Hematopoietic multipotent progenitor cell treated with erythropoietin and hydrocortisone succinate and interleukin-3 and kit ligand, for 4 days (in vitro differentiated cells): Measurements from ENCODE around the gene CRPPA.
"Not testable (repeated sequence)": the region's sequence is repeated elsewhere in the genome, so short reads cannot be mapped to it uniquely, and the experiment has no call there.

Experiments used
- DNase-seq: peaks from one replicate; pipeline ENCODE4 v3.0.0-alpha.2; 2015

Gene CRPPA

DNA sequence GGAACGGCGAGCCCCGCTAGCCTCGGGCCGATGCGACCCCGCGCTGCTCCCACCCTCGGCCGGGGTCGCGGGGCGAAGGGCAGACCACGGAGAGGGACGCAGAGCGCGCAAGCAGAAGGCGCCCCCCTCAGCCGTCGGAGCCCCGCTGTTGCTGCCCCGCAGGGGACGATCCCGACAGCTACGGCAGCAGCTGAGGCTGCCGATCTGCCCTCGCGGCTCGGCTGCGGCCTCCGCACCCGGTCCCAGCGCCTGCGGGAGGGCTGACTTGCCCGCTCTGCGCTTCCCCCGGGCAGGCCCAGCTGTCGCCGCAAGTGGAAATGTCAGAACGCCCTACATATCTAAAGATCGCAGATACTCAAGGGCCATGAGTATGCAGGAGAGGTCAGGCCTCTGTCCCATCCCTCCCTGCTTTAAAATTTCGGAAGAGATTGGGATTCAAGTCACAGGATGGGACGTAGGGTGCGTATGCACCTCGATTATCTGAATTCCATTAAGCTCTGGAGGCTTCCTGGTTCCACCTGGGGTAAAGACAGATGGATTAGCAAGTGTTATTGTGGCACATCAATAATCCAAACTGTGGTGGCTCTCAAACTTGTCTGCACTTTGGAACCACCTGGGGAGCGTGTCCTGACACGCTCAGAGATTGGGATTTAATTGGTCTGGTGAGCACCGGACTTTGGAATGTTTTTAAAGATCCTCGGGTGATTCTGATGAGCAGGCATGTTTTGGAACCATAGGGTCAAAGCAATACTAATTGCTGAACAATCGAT lies at the start of gene CRPPA:
CRPPA (minus strand) TSS at position 206 of the 770 bp plus-strand sequence. CDS start 216 bp downstream, outside the sequence.
- DNase-seq: peak; percentile 75

DNA sequence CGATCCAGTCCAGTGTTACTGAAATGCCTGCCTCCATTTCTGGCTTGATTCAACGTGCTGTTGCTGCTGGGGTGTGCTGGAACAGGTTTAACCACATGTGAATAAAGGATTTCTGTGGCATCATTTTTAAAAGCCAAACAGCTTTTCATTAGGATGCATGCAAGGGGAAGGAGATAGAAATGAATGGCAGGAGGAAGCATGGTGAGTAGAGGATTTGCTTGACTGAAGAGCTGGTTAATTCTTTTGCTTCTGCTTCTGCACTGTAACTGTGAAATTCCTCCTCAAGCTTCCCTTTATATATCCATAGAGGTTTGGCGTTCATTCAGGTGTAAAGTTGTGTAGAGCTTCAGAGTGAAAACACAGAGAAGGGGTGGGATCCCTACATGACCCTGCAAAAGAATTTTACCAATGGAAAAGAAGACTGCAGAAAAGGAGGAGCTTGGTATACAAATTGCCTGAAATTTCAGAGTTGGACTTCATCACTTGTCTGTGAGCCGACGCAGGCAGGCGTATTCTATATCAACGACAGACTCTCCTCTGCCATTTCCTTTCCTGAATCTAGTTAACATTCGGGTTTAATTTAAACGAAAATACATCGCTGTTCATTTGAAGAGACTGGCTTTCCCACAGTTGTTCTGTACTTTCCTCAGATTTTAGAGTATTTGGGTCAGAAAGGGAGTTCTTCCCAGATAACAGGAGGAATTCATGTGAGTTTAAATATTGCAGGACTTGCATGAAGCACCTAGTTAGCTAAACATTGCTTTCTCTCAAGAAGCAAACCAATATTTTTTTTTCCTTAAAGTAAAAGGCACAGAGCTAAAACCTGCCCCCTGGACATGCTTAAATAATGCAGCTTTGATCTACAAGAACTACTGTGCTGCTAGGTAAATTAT lies 44.4 kb upstream of the CRPPA start, which contains the start of gene SOSTDC1:
SOSTDC1 (minus strand) TSS at position 270 of the 893 bp plus-strand sequence; CDS start at position 200, 70 bp downstream.
- peak; percentile 38 for DNase-seq

DNA sequence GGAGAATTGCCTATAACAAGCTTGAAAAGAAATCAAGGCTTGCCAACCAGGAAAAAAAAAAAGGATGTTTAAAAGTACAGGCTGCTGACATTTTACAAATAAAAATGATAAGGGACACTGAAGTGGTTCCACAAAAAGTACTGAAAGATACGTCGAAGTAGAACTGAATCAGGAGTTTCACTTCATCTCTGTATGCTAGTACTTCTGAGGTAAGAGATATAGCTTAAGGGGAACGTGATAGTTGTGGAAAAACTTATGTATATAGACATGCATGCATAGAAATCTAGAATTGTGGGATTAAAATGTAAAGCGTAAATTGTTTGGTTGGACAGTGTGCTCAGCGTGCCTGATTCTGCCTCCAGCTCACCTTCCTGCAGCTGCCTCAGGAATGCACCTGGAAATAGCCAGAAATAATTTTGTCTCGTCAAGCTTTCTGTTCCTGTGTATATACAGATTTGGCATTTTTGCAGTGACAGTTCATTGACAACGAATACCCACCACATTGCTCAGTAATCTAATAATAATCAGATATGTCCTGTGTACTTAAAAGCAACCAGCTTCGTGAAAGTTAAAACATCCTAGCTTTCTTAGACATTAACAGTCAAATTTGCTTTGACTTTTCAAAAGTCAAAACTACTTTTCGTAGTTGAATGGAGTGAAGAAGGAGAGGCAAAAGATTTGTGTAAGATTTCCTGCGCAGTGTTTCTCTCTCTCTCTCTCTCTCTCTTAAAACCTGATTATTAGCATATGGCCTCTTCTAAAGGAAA lies 42.8 kb upstream of the CRPPA start:
- DNase-seq: no peak

DNA sequence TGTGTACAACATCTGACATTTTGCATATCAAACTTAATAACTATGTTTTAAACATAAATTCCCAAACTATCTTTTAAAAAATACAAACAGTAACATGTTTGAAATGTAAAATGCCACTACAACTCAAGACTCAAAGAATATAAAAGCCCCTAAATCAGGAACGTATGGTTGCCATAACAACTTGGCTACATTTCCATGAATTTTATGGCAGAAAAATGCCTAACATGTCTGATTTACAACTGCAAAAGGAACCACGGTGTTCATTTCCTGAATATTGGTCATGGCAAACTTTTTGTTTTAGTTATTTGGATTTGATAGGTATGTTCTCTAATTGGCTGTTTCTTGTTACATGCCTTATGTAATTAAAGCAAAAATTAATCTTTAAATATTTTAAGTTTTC lies 42.2 kb upstream of the CRPPA start:
- no peak for DNase-seq

DNA sequence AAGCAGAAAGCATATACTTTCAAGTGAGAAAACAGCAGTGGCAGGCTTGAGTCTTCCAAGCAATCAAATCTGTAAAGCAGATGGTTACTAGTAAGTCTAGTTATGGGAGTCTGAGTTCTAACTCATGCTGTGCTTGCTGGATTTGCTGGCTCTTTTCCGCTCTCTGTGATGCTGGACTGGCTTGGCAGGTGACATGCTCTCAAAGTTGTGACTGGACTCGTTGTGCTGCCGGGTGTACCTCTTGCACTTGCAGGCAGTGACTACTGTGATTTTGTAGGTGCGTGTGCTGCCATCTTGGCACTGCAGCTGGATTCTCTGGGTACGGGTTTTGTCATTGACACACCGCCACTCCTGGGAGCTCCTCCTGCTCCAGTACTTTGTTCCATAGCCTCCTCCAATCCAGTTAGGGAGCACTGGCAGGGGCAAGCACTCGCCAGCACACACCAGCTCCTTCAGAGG lies 41.1 kb upstream of the CRPPA start:
- no peak for DNase-seq

DNA sequence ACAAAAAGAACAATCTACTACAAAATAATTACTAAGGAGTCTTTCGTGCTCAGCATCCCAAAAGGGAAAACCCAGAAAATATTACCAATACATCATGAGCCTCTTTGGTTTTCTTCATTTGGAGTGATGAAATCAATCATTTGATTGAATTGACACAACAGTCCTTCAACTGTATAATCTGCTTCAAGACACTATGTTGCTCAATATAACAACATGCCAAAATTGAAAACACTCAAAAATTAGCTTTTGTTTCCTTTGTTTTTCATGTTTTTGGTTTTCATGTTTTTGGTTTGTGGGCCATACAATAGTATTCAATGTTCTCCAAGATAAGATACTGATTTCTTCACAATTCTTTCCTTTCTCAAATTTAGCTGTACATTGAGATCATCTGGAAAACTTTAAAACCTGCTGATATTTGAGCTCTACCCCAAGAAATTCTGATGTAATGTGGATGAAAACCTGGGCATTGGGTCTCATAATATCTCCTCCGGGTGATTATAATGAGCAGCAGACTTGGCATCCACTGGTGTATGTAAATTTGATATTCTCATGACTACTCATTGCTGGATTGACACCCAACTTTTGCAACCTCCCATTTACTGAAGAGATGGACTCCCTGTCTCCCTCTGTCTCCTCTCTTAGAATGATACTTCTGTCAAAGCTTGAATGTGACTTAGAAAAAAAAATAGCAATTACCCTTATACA lies 39.6 kb upstream of the CRPPA start:
- no peak for DNase-seq

DNA sequence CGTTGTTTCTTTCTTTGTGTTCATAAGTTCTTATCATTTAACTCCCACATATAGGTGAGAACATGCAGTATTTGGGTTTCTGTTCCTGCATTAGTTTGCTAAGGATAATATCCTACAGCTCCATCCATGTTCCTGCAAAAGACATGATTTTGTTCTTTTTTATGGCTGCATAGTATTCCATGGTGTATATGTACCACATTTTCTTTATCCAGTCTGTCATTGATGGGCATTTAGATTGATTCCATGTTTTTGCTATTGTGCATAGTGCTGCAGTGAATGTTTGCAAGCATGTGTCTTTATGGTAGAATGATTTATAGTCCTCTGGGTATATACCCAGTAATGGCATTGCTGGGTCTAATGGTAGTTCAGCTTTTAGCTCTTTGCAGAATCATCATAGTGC lies 35.0 kb upstream of the CRPPA start:
- not testable (repeated sequence) for DNase-seq

DNA sequence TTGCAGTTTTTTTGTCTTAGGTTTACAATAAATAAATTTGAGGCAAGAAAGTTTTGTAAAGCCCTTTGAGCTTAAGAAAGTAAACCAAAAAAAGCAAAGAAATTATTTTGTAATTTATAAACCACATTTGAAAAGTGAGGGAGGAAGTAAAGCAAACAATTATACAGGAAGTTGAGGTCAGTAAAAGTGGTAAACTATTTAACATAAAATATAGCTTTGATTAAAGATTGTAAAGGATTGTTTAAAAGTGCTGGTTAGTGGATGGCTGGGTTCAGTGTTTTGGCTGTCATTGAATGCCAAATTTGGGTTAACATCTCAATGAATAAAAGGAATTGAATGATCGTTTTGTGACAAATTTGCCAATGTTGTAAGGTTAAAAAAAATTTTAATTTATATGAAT lies 34.3 kb upstream of the CRPPA start:
- peak; percentile 34 for DNase-seq

DNA sequence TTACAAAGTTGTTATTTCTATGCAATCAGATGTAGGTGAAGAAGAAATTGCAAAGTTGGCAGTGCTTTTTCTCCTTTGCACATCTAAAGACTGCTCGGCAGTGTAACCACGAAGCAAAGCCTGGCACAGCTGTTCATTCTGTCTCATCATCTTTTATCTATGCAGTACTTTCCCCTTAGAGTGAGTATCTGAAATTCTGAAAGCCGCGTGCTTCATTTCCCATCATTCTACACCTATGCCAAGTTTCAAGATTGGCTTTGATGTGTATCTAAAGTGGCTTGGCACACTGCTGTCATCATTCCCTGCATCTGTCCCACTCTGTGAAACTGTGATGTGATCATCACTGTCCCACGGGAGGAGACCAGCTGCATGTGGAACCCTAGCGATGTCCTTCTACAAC lies 29.0 kb upstream of the CRPPA start:
- DNase-seq: no peak

DNA sequence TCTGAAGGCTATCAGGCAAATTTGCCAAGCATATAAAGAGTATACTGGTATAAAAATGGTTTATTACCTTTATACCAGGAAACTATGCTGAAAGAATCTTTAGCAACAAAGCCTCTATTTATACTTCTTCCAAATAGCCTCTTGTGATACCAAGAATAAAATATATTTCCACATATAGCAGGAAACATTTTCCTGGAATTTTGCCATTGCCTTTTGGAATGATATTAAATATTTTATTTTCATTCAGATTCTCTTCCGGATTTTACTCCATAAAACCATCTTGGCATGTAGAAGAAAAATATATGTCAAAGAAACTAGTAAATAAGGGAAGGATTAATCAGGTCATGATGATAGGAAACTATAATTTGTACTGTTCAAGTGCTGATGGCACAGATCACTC lies 26.5 kb upstream of the CRPPA start:
- no peak for DNase-seq

DNA sequence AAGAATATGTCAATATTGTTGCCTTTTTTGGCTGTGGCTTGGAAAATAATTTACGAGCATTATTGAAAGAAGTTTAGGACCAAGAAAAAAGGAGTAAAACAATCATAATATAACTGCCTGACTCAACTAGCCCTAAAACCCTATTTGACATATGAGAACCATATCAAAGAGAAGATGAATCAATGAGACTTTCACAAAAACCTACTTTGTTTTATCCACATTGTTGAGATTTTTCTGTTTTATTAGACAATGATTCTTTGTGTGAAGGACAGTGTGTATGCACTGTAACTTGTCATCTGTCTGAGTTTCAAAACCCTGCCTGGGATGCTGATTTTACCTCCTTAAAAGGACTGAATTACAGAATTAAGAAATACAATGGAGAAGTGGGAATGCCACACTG lies 25.2 kb upstream of the CRPPA start:
- no peak for DNase-seq

DNA sequence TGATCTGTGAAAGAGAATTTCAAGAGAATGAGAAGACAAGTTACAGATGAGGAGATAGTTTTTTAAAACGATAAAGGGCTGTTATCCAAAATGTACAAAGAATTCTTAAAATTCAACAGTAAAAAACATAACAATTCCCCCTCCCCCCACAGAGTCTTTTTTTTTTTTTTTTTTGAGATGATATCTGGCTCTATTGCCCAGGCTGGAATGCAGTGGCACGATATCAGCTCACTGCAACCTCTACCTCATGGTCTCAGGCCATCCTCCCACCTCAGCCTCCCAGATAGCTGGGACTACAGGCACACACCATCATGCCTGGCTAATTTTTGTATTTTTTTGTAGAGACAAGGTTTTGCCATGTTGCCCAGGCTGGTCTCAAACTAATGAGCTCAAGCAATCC lies 22.5 kb upstream of the CRPPA start:
- not testable (repeated sequence) for DNase-seq

DNA sequence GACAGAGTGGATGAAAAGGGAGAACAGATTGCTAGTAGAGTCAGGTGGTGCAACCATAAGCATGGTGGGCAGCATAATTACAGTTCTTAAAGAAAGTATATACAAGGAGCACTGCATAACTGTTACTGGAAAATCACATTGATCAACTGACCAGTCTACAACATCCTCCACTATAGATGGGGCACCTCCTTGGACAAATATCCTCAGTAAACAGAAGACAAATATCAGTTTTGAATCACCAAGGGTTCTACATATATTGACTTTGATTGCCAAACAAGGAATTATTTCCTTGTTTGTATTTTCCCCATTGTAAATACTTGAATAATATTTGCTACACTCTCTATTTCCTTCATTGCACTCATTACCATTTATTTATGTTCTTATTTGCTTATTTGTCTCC lies 17.6 kb upstream of the CRPPA start:
- DNase-seq: no peak

DNA sequence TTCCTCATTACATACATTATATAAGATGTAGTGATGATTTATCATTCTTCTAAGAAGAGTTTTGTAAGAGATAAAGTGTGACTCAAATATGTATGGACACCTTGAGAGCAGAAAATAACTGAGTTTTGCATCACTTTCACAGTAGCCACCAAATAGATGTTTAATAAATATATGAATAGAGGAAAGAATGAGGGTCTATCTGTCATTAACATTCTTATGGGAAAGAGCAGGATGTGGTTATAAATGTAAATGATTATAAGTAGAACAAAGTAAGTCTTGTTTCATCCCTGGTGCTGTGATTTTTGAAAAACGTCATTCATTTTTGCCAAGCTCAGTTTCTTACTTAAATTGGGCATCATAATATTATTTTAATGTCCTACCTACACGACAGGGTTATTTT lies 15.0 kb upstream of the CRPPA start:
- no peak for DNase-seq

DNA sequence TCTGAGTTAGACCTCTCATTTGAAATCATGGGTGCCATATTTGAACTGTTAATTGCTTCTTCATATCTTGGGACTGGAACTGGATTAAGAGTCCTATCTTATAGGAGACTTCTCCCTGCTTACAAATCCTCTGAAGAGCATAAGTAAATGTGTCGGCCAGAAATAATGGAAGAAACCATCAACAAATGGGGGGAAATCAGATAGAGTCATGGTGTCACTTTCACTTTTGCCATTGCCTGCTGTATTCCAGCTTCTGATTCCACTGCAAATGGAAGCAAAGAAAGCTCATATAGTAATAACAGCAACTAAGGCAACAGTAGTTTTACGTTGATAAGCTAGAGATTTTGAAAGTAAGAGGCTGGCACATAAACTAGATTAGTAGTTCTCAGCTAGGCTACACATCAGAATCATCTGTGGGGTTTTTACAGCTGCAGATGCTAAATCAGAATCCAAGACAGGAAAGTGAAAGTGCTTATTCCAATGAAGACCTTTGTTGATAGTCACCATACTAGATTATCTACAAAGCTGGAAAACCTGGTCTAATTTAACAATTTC lies 12.3 kb upstream of the CRPPA start:
- no peak for DNase-seq

DNA sequence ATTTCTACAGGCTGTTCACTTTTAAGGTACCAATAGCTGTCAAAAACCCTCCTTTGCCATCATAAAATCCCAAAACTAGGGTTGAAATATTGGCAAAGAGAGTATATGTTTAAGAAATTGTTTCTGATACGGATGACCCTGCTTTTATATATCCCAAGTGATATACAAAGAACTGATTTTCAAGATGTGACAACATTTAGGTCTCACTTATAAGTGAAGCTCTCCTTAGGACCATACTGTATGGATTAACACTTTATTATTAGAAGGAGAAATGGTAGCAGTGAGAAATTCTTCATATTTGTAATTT lies 11.0 kb upstream of the CRPPA start:
- DNase-seq: no peak

DNA sequence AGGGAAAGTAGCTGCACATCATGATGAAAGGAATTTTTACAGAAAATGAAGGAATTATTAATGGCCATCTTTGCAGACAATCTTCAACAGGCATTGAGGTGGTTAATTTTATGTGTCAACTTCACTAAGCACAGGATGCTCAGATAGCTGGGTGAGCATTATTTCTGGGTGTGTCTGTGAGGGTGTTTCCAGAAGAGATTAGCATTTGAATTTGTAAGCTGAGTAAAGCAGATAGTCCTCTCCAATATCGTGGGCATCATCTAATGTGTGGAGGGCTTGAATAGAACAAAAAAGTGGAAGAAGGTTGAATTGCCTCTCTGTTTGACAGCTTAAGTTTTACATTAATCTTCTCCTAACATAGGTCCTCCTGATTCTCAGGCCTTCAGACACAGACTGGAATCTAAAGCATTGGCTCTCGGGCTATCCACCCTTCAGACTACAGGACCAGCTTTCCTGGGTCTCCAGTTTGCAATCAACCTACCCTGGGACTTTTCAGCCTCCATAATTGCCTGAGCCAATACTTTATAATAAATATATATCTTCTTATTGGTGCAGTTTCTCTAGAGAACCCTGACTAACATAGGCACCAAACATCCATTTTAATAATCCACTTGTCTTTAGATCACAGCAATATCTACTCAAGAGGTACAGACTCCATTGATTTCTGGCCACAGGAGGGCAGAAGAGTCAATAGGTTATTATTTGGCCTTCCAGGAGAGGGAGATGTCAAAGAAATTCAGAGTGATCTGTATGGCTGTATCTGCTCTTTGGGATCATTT lies 10.5 kb upstream of the CRPPA start:
- DNase-seq: peak; percentile 81

DNA sequence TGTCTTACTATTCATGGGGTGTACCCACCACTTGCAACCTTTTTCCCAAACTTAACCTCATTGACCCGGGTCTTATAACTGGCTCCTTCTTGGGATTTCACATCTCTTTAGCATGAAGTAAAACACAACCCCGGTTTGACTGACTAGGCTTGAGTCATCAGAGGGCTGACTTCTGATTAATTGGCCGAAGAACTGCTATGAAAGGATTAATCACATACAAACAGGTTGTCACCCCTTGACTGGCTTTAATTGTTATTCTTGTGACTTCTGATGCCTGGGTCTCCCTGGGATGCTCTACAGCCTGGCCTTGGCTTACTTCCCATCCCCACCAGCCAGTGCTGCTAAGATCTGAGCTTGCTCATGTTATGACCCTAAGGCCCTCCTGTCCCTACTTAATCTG lies 8.8 kb upstream of the CRPPA start:
- DNase-seq: no peak

DNA sequence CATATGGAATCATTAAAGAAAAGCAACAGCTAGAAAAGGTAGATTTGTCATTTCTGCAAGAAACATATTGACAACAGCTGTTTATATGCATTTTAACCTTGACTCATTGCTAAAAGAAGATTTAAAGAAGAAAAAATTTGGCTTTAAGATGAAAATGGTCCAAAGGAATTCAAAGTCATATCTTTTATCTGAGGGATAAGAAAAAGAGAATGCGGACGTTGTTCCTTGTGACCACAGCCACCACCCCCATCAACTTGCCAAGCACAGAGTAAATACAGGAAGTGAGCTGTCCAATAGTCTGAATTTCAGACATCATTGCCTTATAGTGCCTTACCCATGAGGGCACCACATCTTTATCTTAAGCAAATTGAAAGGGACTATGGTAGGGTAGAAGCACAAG lies 7.3 kb upstream of the CRPPA start:
- DNase-seq: peak; percentile 78

DNA sequence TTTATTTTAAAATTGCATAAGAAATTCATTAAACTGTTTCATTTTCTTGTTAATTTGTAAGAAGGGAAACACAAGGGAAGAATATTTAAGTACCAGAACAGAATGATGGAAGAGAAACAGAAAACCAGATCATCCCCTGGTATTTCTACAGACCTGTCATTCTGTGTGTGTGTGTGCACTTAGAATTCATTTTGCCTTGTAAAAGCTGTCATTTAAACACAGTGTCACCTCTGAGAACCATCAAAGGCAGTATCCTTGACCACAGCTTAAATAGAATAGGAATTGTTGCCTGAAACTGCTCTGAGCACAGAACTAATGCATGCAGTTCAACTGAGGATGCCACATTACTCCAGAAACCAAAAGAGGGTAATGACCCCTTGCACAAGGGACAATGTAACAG lies 6.8 kb upstream of the CRPPA start:
- DNase-seq: no peak

DNA sequence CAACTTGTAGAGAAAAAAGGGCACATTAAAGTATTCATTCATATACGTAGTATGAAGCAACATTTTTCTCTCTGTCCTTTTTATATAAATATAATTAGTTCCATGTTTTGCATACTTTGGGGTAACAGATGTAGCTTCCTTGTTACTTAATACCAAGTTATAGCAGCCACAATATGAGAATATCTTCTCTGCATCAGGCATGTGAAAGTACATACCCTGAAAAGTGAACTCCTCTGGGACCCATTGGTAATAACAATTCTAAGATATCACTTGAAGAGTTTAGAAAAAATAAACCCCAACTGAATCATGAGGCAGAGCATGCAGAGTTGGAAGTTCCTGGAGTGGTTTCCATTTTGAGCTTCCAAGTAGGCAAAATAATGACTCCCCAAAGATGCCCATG lies 2.4 kb upstream of the CRPPA start:
- DNase-seq: no peak

DNA sequence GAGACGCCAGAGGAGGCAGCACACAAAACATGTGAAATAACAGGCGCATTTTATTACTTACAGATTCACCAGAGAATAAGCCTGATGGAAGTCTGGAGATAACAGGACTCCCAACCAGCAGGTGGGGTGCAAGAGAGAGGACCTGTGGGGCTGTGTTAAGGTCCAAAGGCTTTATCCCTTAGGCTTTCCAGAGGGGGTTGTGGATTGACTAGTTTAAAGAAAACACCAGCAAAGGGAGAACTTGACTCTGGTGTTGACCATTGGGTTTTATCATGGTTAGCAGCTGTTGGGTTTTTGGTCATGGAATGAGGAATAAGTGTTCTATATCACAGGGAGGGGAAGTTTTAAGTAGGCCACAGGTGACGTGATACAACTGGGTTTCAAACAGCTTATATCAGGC lies 1.6 kb upstream of the CRPPA start:
- peak; percentile 22 for DNase-seq
